DND-41 (cell line): ENCODE data around the gene SLC22A15.

Source experiments
- ATAC-seq: fragments of 200-7000 bp; cut with Tn5 transposase; 3 replicates; pipeline ENCODE4 v1.9.1; 2021; ENCODE audit warnings: low read depth; ENCODE audit not compliant: insufficient read depth
- DNase-seq: peaks from one replicate; pipeline ENCODE4 v3.0.0-alpha.2; 2020
- H2AFZ ChIP-seq: 2 replicates; pipeline ENCODE4 v1.6.0; 2012; ENCODE audit warnings: low read depth, low read length
- H3K27ac ChIP-seq: 2 replicates; pipeline ENCODE4 v1.5.1; 2012; ENCODE audit warnings: low read length, inconsistent platforms
- H3K27me3 ChIP-seq: fragments of 200-600 bp; sonication (generic); 2 replicates; pipeline ENCODE4 v1.6.0; 2012; ENCODE audit warnings: low read length, mild to moderate bottlenecking, inconsistent platforms; ENCODE audit not compliant: insufficient read depth, poor library complexity
- H3K36me3 ChIP-seq: 2 replicates; pipeline ENCODE4 v1.5.1; 2012; ENCODE audit warnings: low read length, inconsistent platforms; ENCODE audit not compliant: insufficient read depth
- H3K4me1 ChIP-seq: 2 replicates; pipeline ENCODE4 v1.5.1; 2012; ENCODE audit warnings: mild to moderate bottlenecking, low read length; ENCODE audit not compliant: insufficient read depth
- H3K4me2 ChIP-seq: 2 replicates; pipeline ENCODE4 v1.6.0; 2012; ENCODE audit warnings: mild to moderate bottlenecking, moderate library complexity, low read length, inconsistent platforms; ENCODE audit not compliant: insufficient read depth
- H3K4me3 ChIP-seq, 2 experiments: fragments of 200-600 bp in 1 of 2; shearing (Covaris generic) in 1 of 2; 2 replicates each; pipeline ENCODE4 v1.5.1; 2012 to 2016; ENCODE audit warnings: inconsistent platforms in 2 of 2, low read length in 2 of 2, mild to moderate bottlenecking in 2 of 2, low read depth in 1 of 2, moderate library complexity in 1 of 2
- H3K79me2 ChIP-seq: 2 replicates; pipeline ENCODE4 v1.6.0; 2012; ENCODE audit warnings: low read length, inconsistent platforms; ENCODE audit not compliant: insufficient read depth
- H3K9ac ChIP-seq: 2 replicates; pipeline ENCODE4 v1.6.0; 2012; ENCODE audit warnings: low read depth, mild to moderate bottlenecking, inconsistent platforms, low read length, moderate library complexity
- H3K9me3 ChIP-seq: 2 replicates; pipeline ENCODE4 v1.5.1; 2012; ENCODE audit warnings: low read length, moderate library complexity, mild to moderate bottlenecking, inconsistent platforms; ENCODE audit not compliant: insufficient read depth, severe bottlenecking
- H4K20me1 ChIP-seq: 2 replicates; pipeline ENCODE4 v1.6.0; 2012; ENCODE audit warnings: low read length; ENCODE audit not compliant: insufficient read depth
- EZH2 ChIP-seq: IDR thresholded peaks from 3 replicates; pipeline ENCODE4 v1.6.1; 2012; ENCODE audit warnings: borderline replicate concordance, low read depth, mild to moderate bottlenecking, moderate library complexity, low read length, inconsistent platforms; ENCODE audit not compliant: severe bottlenecking
- TF ChIP-seq, protein P1 (sequence below): IDR thresholded peaks from 2 replicates; pipeline ENCODE4 v1.5.1; 2012; ENCODE audit warnings: borderline replicate concordance, low read length, moderate library complexity, mild to moderate bottlenecking; ENCODE audit not compliant: poor library complexity, severe bottlenecking; ENCODE audit errors: extremely low read depth

Gene SLC22A15

DNA sequence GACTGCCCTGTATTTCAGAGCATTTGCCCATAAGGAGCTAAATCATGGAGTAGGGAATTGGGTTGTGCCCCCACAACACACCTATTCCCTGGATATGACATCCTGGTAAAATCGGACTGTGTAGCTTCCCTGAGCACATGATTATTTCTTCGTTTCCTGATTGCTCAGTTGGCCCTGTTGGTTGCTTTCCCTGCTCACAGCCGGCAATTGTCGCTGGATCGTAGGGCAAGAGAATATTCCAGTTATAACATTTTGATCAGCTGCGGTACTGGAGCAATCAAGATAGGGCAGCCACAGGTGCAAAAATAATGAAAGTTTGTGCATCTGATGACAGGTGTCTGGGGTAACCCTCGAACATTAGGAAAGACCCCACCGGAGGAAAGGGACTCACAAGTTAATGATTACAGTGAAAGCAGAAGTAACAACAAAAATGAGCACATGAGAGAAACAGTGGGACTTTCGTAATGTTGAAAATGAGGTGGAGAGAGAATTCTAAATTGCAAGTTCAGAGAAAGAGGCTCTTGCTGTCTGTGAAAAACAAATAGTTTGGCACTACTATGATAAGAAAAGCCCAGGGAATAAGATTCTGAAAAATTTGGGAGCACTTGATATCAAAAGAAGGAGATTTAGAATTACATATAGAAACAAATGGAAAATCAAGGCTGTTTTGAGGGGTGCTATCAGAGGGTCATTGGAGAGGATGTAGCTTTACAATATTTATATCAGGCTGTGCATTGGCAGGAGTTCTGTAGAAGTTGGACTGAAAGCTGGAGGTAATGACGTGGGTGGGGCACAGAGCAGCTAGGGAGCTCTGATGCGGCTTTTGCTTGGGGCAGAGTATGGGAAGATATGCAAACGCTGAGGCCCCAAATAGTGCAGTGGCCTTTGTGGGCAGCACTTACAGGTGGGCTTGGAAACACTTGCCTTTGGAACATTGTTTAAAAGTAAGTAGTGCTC is 134.5 kb downstream of the SLC22A15 start, which contains the start of gene MAB21L3:
MAB21L3 (plus strand) TSS at position 833 of the 957 bp plus-strand sequence. CDS start 1,217 bp downstream, outside the sequence.
- no peak for ATAC-seq
- Histone ChIP-seq H3K9ac (no peak within 1 kb of the TSS), H2AFZ (no peak within 1 kb of the TSS)

DNA sequence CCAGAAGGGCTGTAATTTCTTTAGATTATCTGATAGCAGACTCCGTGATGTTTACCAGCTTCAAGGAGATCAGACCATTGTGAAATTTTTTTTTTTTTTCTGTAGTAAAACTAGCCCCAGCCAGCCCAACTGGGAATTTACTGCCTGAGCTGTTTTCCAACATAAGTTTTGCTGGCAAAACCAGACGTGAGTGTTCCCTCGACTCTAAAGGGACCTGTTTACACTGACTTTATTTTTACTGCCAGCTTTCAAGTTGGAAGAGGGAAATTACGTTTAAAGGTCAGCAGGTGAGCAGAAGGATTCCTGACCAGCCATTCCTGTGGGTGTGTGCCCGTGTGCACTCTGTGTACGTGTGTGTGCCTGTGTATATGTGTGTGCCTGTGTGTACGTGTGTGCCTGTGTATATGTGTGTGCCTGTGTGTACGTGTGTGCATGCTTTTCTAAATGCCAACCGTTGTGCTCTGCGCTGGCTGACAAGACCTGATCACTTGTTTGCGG is 135.3 kb downstream of the SLC22A15 start:
- Histone ChIP-seq H3K4me3 (no peak overlapping the region), H3K27ac (no peak overlapping the region), H2AFZ (no peak overlapping the region), H3K36me3 (no peaks in the 10 kb centered on the region), H3K79me2 (no peaks in the 10 kb centered on the region), H3K9ac (no peak overlapping the region), H4K20me1 (no peaks in the 10 kb centered on the region), H3K4me1 (no peaks in the 10 kb centered on the region), H3K4me2 (no peak overlapping the region), H3K9me3 (no peaks in the 10 kb centered on the region), H3K27me3 (peaks cover 13% of the 10 kb centered on the region)
- no peak for TF ChIP-seq EZH2
- TF ChIP-seq, protein P1, sequence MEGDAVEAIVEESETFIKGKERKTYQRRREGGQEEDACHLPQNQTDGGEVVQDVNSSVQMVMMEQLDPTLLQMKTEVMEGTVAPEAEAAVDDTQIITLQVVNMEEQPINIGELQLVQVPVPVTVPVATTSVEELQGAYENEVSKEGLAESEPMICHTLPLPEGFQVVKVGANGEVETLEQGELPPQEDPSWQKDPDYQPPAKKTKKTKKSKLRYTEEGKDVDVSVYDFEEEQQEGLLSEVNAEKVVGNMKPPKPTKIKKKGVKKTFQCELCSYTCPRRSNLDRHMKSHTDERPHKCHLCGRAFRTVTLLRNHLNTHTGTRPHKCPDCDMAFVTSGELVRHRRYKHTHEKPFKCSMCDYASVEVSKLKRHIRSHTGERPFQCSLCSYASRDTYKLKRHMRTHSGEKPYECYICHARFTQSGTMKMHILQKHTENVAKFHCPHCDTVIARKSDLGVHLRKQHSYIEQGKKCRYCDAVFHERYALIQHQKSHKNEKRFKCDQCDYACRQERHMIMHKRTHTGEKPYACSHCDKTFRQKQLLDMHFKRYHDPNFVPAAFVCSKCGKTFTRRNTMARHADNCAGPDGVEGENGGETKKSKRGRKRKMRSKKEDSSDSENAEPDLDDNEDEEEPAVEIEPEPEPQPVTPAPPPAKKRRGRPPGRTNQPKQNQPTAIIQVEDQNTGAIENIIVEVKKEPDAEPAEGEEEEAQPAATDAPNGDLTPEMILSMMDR, result no peak
- no peak for DNase-seq
- no peak for ATAC-seq

More for the DNA sequence above, 134.5 kb downstream of the SLC22A15 start, which contains the start of gene MAB21L3:
- peaks cover 13% of the 10 kb centered on the region for H3K27me3 ChIP-seq
- H3K4me2 ChIP-seq, result no peak within 1 kb of the TSS
- H3K9me3 ChIP-seq, result no peaks in the 10 kb centered on the region
- DNase-seq, result no peak
- TF ChIP-seq, protein P1, result no peak
- no peak for TF ChIP-seq EZH2
- H3K27ac ChIP-seq, result no peak within 1 kb of the TSS
- H3K79me2 ChIP-seq, result no peaks in the 10 kb centered on the region
- H3K4me3 ChIP-seq, result no peak within 1 kb of the TSS
- H3K4me1 ChIP-seq, result no peaks in the 10 kb centered on the region
- H3K36me3 ChIP-seq, result no peaks in the 10 kb centered on the region
- H4K20me1 ChIP-seq, result no peaks in the 10 kb centered on the region

DNA sequence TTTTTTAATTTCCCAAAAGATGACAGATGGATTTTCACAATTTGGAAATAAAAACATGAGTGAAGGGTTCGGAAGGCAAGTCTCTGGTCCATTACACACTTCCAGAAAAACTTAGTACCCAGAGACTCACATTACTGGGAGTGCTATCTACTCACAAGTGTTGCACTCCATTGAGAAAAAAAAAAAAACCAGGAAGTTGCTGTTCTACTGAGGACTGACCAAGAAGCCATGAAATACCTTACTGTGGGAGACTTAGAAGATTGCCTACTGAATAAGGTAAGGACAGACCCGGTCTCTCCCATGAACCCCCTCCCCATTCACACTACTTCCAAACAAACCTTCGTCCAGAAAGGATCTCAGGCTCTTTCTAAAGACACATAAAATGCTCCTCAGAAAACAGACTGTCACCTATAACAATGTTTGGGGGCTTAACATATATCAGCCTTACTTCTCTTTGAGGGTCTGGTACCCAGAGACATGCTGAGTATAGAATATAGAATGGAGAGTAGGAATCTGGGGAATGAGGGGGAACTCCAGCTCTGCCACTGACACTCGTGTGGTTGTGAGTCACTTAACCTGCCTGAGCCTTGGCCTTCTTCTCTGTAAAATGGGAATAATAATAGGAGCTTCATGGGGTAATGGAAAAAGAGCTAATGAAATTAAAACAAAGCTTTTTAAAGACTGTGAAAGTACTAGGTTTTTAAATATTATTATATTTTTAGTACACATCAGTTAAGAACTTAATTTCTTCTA is 136.3 kb downstream of the SLC22A15 start:
- no peak overlapping the region for H3K9ac ChIP-seq
- H3K4me1 ChIP-seq, result no peaks in the 10 kb centered on the region
- TF ChIP-seq, protein P1, result no peak
- TF ChIP-seq EZH2, result no peak
- H3K79me2 ChIP-seq, result no peaks in the 10 kb centered on the region
- H3K4me3 ChIP-seq, result no peak overlapping the region
- H3K27me3 ChIP-seq, result peaks cover 13% of the 10 kb centered on the region
- ATAC-seq (no peak), DNase-seq (no peak)
- no peak overlapping the region for H2AFZ ChIP-seq
- H3K27ac ChIP-seq, result no peak overlapping the region
- H3K36me3 ChIP-seq, result no peaks in the 10 kb centered on the region
- no peak overlapping the region for H3K4me2 ChIP-seq
- no peaks in the 10 kb centered on the region for H4K20me1 ChIP-seq
- H3K9me3 ChIP-seq, result no peaks in the 10 kb centered on the region
